NCI-H1105 treated with DMSO at 0.1 percent for 48 hours (cell line): Measurements from ENCODE around the gene DNM2.
"Not testable (repeated sequence)": the region's sequence is repeated elsewhere in the genome, so short reads cannot be mapped to it uniquely, and the experiment has no call there.

Experiments used
- DNase-seq: peaks from one replicate; lab custom pipeline; 2025; lab: John Stamatoyannopoulos, UW

DNM2 gene

DNA sequence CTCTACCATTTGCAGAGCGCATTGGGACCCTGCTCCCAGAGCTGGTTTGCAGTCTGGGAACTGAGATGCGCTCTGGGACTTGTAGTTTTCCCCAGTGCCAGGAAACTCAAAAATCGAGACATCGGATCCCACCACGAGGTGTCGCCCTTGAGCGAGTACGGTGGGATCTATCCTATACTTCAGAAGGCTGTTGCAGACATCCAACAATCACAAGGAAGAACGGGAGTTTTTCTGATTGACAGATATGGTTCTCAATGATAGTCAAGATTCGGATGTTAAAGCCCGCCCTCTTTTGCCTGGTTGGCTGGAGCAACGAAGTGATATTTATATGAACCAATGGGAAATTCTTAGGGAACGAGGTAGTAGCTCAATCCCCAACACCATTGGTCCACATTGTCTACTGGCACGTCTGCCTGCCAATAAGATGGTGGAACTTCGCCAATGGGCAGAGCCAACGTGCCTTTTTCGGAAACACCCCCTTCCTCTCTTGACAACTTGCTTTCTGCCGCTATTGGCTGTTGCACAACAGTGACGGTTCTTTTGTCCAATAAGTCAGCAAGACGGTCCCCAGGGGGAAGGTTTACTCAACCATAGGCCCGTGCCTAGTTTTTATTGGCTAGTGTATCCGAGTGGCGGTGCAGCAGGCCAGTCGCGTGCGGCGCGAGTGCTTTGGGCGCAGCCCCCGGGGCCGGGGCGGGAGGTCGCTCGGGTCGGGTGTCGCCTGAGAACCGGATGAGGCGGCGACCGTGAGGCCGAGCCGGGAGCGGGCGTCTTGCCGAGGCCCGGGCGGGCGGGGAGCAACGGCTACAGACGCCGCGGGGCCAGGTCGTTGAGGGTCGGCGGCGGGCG lies at the start of gene DNM2:
DNM2 (plus strand) TSS at position 724 of the 849 bp plus-strand sequence. CDS start 164 bp downstream, outside the sequence.
- DNase-seq, result peak; percentile 100

DNA sequence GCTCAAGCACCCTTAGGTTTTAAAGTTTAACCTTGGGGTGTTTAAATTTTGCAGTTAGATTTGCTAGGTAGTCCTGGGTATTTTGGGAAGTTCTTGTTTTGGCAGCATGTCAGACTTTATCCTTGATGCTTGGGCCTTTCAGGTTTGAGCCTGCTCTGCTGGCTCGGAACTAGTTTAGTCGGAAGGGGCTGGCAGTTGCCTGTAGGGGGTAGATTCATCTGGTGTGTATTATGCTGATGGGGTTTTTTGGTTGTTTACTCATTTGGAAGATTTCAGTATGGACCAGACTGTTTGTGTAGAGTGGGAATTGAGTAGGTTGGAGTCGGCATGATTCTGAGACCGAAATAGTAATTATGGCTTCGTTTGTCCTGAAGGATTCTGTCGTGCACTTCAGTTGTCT lies 48.6 kb upstream of the DNM2 start:
- no peak for DNase-seq

DNA sequence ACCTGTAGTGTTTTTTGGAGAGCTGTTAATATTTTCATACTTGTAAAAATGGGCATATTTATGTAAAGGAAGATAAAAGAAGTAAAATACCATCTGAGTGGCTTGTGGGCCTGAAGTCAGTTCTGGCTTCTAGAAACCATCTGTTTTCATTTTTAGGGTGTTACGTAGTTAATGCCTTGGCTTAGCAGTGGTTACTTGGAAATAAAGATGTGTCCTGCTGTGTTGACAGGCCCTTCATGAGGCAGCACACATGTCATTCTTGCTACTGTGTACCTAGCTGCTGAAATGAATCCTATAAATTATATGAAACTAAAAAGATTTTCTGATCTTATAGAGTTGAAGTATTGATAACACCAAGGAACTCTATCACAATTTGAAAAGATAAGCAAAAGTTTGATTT lies 47.7 kb upstream of the DNM2 start:
- DNase-seq, result no peak

DNA sequence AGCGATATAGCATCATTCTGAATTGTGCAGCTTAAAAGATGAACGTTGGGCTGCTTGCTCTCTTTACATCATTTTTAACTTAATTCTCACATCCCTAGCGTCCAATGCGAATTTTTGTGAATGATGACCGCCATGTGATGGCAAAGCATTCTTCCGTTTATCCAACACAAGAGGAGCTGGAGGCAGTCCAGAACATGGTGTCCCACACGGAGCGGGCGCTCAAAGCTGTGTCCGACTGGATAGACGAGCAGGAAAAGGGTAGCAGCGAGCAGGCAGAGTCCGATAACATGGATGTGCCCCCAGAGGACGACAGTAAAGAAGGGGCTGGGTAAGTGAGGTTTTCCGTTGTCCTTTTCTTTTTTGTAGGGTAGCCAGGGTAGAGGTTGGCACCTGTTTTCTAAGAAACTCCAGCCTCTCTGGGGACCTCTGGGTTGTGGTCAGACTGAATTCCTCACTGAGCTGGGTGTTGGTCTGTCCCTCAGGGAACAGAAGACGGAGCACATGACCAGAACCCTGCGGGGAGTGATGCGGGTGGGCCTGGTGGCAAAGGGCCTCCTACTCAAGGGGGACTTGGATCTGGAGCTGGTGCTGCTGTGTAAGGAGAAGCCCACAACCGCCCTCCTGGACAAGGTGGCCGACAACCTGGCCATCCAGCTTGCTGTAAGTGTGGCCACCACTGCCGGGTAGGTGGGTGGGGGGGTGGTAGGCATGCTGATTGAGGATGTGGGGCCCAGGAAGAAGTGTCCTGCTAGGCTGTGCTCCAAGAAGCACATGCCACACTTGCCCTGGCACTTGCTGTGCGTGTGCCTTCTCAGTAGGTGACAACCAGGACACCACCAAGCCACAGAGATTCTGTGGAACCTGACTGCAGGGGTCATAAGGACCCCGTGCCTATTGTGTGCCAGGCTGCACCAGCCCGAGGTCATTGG lies 46.7 kb upstream of the DNM2 start:
- no peak for DNase-seq

DNA sequence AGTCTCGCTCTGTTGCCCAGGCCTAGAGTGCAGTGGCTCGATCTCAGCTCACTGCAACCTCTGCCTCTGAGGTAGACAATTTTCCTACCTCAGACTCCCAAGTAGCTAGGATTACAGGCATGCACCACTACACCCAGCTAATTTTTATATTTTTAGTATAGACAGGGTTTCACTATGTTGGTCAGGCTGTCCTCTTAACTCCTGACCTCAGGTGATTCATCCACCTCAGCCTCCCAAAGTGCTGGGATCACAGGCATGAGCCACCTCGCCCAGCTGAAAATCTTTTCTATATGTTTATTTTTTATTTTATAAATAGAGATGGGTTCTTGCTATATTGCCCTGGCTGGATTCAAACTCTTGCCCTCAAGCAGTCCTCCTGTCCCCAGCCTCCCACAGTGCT lies 46.0 kb upstream of the DNM2 start:
- not testable (repeated sequence) for DNase-seq

DNA sequence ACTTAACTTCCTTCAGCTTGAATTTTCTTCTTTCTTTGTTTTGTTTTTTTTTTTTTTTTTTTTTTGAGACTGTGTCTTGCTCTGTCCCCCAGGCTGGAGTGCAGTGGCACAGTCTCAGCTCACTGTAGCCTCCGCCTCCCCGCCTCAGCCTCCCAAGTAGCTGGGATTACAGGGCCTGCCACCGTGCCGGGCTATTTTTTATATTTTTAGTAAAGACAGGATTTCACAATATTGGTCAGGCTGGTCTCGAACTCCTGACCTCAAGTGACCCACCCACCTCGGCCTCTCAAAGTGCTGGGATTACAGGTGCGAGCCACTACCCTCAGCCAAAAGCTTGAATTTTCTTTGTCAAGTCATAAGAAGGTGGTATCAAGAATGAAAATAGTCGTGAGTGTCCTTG lies 42.7 kb upstream of the DNM2 start:
- DNase-seq, result not testable (repeated sequence)

DNA sequence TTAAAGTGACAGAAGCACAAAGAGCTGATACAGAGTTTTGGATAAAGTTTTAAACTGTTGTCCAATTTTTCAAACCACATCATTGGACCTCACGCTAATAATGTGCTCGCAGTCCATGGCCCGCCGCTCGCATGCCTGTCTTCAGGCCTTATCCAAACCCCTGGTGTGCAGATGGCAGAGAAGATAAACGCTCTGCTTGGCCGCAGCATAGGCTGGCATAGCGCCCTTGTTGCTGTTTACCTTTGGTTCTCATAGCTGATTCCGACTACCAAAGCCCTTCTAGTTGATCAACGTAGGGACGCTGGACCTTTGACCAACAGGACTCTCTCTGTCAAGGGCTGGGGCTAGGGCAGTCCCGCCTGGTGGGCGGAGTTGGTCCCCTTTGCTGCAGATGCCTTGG lies 40.1 kb upstream of the DNM2 start:
- DNase-seq, result no peak

DNA sequence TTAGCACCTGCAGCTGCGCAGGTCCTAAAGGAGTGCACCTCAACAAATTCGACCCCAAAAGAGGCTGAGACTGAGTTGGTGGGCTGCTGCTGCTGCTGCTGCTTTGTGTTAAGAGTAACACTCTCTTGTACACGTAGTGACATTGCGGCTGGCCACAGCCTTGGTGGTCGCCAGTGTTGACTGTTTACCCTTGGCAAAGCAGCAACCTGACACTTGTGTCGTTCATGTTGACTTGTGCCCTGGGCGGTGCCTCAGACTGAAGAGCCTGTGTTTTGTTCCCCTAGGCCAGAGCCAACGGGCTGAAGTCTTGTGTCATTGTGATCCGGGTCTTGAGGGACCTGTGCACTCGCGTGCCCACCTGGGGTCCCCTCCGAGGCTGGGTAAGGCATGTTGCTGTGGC lies 39.1 kb upstream of the DNM2 start:
- no peak for DNase-seq

DNA sequence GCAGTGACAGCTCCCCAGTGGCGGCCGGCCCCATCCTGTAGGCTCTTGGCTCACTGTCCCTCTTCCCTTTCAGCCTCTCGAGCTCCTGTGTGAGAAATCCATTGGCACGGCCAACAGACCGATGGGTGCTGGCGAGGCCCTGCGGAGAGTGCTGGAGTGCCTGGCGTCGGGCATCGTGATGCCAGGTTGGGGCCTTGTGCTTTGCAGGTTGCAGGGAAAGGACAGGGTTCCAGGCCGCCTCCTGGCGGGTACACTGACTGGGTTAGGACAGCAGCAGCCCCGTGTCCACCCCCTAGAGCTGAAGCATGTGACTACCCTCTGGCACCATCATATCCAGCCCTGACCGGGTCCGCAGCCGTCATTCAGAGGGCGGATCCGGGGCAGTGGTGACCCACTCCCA lies 38.1 kb upstream of the DNM2 start:
- DNase-seq, result no peak

DNA sequence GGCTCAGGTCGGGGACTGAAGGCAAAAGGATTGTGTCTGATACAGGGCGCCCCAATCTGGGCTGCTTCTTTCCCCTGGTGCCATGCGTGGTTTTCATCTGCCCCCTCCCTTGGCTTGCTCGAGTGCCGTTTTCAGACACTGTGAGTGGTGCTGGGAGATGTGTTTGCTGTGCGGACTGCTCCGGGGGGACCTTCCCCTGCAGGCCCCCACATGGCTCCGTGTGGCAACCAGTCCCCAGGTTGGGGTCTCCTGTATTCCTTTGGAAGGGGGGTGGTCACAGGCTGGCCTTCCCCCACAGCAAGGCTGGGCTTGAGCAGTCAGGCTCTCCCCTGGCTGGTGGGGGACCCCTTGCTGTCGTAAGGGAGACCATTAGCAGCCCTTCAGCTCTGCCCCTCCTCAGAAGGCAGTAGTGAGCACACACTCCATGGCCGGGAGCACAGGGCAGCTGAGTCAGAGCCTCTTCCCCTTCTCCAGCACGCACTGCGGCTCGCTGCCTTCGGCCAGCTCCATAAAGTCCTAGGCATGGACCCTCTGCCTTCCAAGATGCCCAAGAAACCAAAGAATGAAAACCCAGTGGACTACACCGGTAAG lies 37.2 kb upstream of the DNM2 start:
- DNase-seq, result no peak

DNA sequence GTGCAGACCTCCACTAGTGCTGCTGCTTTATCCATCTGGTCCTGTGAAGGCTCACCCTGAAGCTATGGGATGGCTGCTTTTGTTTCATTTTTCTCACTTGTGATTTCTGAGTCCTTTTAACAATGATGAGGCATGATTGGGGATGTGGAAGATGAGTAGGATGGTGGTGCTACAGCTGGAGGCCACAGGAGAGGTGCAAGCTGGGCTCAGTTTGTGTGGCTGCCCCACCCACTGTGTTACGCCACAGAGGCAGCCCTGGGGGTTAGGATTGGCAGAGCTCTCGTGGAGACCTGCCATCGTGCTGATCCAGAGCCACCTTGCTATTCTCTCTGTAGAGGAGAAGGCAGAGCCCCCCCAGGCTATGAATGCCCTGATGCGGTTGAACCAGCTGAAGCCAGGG lies 36.2 kb upstream of the DNM2 start:
- DNase-seq, result no peak

DNA sequence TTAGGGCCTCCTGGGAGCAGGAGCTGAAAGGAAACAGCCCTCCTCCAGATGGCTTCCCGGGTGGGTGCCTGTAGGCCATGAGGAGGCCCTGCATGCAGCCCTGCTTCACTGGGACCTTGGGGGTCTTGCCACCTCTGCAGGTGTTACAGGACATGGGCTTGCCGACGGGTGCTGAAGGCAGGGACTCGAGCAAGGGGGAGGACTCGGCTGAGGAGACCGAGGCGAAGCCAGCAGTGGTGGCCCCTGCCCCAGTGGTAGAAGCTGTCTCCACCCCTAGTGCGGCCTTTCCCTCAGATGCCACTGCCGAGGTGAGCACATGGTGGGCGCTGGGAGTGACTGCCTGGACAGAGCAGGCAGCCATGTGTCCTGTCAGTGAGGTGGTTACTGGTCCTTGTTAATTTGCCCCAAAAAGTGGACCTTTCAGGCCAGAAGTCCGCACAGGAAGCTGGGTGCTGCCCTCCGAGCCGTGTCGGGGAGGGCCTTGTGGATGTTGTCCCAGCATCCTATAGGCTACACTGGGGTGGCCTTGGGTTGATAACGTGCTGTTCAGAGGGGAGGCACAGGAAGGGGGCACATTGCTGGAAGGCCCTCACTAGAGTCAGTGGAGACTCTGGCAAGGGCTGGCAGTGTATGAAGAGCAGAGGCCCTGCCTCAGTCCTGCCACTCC lies 35.3 kb upstream of the DNM2 start:
- no peak for DNase-seq

DNA sequence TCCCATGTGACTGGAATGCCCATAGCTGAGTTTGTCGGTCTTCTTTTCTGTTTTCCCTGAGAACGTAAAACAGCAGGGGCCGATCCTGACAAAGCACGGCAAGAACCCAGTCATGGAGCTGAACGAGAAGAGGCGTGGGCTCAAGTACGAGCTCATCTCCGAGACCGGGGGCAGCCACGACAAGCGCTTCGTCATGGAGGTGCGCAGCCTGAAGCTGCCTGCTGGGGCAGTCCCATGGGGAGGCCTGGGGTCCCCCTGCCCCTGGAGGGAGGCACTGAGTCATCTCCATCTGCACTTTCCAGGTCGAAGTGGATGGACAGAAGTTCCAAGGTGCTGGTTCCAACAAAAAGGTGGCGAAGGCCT lies 34.8 kb upstream of the DNM2 start:
- no peak for DNase-seq

DNA sequence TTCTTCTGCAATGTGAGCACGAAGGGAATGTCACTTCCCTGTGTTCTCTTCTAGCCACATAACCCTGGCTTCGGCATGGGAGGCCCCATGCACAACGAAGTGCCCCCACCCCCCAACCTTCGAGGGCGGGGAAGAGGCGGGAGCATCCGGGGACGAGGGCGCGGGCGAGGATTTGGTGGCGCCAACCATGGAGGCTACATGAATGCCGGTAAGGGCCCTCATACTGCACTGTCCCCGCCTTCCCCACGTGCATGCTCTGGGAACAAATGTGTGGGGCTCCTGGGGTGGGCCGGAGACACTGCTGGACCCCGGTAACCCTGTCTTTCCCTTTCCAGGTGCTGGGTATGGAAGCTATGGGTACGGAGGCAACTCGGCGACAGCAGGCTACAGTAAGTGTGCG lies 34.3 kb upstream of the DNM2 start:
- DNase-seq, result no peak

DNA sequence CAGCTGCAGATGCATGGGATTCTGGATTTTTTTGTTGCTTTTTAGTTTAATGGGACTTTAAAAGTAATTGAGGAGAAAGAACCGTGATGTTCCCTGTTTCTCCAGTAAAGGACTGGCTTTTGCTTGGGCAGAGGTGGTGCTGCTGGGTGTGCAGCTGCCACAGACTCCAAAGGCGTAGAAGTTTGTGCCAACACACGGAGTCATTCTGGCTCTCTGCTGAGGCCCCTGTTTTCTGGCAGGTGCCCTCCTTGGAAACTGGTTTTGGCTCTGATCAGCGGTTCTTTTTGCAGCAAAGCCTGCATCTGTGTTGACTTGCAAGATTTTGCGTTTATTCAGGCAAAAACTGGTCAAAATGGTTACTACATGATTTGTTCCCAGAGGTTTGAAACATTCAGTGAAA lies 32.7 kb upstream of the DNM2 start:
- no peak for DNase-seq

DNA sequence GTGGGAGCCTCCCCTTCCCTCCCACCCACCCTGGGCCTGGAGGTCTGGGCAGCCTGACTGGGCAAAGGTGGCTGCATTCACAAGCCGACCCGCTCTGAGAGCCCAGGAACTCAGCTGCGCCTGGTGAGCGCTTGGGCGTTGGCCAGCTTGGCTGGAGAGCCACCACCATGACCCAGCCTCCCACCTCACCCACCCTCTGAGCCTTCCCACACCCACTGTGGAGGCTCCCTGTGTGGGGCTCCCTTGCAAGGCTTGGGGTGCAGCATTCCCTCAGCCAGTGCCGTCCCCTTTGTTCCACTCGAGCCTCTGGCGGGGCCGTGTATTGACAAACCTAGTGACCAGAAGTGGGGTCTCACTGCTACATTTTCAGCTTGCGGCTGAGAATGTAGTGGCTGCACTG lies 31.7 kb upstream of the DNM2 start:
- no peak for DNase-seq

DNA sequence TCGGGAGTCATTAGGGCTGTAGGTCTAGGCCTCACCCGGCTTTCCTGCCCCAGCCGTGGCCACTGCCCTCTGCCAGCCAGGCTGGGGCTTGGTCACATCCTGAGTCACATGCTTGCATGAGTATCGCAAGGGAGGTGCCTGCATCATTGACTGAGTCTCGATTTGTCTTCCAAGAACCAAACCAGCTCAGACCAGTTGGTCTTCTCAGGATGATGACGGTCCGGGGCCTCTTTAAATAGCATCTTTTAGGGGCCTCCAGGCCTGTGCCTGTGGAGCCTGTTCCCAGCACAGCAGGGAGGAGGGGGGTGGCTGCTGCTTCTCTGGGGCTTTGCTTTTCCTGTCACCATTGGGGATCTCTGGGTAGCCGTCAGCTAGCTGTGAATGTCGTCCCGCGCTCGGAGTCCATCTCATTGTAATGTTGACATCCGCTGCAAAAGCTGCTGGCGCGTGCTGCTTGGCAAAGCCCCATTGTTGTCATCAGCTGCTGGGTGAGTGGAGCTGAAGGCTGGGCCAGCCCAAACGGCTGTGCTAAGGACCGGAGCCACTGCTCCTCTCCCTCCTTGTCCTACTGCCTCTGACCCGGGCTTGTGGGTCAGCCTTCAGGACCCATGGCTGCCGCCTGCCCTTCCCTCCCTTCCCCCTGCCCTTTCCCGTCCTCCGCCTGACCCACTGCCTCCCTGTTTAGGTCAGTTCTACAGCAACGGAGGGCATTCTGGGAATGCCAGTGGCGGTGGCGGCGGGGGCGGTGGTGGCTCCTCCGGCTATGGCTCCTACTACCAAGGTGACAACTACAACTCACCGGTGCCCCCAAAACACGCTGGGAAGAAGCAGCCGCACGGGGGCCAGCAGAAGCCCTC lies 31.0 kb upstream of the DNM2 start:
- no peak for DNase-seq

DNA sequence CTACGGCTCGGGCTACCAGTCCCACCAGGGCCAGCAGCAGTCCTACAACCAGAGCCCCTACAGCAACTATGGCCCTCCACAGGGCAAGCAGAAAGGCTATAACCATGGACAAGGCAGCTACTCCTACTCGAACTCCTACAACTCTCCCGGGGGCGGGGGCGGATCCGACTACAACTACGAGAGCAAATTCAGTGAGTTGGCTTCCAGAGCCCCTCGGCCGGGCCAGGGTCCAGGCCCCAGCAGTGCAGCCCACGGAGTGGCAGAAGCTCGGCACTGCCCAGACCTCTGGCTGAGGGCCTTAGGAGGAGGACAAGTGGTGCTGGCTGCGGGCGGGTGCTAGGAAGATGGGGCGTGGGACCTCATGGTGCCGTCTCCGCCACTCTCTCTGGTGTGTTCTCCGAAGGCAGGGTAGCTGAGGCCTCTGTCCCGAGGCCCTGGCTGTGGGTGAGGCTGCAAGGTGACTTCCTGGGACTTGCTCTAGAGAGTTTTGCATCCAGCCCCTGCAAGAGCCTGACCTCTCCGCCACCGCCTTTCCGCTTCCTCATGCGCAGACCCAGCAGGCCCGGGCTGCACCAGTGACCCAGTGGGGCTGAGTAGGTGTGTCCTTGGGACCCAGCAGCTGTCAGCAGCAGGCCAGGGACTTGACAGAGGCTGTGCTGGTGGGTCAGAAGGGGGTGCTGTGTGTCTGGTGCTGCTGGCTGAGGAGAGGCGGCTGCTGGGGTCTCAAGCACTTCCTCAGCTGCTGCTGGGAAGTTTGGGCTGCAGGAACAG lies 30.2 kb upstream of the DNM2 start:
- DNase-seq, result no peak

DNA sequence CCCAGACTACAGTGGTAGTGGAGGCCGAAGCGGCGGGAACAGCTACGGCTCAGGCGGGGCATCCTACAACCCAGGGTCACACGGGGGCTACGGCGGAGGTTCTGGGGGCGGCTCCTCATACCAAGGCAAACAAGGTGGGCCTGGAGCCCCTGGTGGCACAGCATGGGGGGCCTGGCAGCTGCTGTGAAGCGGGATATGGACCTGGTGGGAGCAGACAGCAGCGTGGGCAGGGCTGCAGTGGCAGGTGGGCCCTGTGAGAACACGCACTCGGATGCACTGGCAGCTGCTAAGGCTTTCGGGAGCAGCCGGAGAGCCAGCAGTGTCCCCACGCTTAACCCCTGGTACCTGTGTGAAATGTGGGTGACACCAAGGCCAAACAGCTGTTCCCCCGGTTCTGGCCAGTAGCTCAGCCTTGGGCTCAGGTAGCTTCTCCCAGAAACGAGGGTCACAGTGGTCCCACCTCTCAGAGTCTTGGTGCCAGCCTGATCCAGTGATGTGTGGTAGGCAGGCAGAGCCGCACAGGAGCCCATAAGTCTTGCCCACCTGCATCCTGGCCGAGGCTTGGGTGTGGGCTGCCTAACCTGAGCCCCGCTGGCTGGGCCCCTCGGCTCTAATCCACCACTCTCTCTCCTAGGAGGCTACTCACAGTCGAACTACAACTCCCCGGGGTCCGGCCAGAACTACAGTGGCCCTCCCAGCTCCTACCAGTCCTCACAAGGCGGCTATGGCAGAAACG lies 29.2 kb upstream of the DNM2 start:
- no peak for DNase-seq

DNA sequence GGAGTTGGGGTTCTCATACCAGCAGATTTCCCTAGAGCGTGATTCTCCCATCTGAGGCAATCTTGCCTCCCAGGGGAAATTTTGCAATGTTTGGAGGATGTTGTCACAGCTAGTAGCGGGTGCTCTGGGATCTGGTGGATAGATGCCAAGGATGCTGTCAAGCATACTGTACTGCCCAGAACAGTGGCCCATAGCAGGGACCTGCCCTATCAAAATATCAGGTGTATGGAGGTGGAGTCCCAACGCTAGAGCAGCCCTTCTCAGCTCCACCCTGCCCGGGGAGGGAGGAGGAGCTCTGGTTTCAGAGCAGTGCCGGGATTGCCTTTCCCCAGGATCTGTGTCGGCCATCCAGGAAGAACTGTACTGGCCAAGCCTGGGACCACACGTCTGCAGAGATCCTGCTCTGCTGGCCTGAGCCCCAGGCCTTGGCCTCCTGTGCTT lies 27.5 kb upstream of the DNM2 start:
- DNase-seq, result no peak
